Pancreas (tissue), 10 donors: ENCODE results near the gene CMIP. TPM values are rescaled to one million over a fixed set of nuclear protein-coding genes. Genes with fewer than 3 reads are reported as not detected.

Experiments used
- ATAC-seq, 4 donors: fragments of 200-7000 bp; cut with Tn5 transposase; one replicate each; pipeline versions ENCODE4 v1.8.0 to v1.9.1; 2020; ENCODE audit warnings: mild to moderate bottlenecking in 4 of 4, moderate library complexity in 4 of 4
- DNase-seq, 6 donors: peaks; one replicate each; pipeline ENCODE4 v3.0.0-alpha.2; 2020
- FAIRE-seq: peaks from 2 replicates; lab custom pipeline; 2012; peaks lifted over from hg19 to GRCh38; lab: Jason Lieb, UNC
- H3K27ac ChIP-seq, 4 donors: fragments of 200-600 bp; sonication (generic); 1 replicate in 3 of 4; 2 replicates in 1 of 4; pipeline versions ENCODE4 v1.5.0 to v1.8.0; 2020
- H3K27me3 ChIP-seq, 4 donors: fragments of 200-600 bp; one replicate each; pipeline ENCODE4 v1.8.0; 2021
- H3K36me3 ChIP-seq, 3 donors: fragments of 200-600 bp; sonication (generic) in 1 of 3; one replicate each; pipeline versions ENCODE4 v1.5.0 to v1.8.0; 2020 to 2021
- H3K4me1 ChIP-seq, 3 donors: fragments of 200-600 bp; one replicate each; pipeline ENCODE4 v1.8.0; 2021
- H3K4me3 ChIP-seq, 4 donors: fragments of 200-600 bp; sonication (generic) in 2 of 4; one replicate each; pipeline versions ENCODE4 v1.5.0 to v1.8.0; 2020 to 2021
- H3K9me3 ChIP-seq, 4 donors: fragments of 200-600 bp; one replicate each; pipeline ENCODE4 v1.8.0; 2021
- WGBS, 2 donors: extraction: QIAGEN DNeasy Blood & Tissue Kit; methylation state at CpG; one replicate each; pipeline ENCODE4 v1.1.7; 2013; 5-methylcytosine and 5-hydroxymethylcytosine counted together
- intact Hi-C, 3 donors: fragments of 100-400 bp; cut with DNase I; formaldehyde crosslinking; loops; one replicate each; pipeline versions ENCODE4 v1.11.1 to v1.14.2; 2022
- polyA plus RNA-seq, 2 donors: library from polyadenylated mRNA; stranded (reverse); fragments of 200-250 nt; gene quantifications; one replicate each; pipeline ENCODE4 v1.2.3, GENCODE V29; 2013
- total RNA-seq, 6 donors: library from RNA; stranded (reverse); fragmentation: NEBNext Ultra II Directional in 4 of 6; extraction: Animal tissue kit (Norgen Biotek cat#: 25700) in 4 of 6; gene quantifications; one replicate each; pipeline versions ENCODE4 v1.2.1 to v1.2.4, GENCODE V29; 2021 to 2023
- TF ChIP-seq, protein P1 (sequence below), 4 donors: fragments of 200-600 bp; sonication (generic) in 3 of 4; IDR thresholded peaks; one replicate each; pipeline versions ENCODE4 v1.5.0 to v1.8.0; 2021; ENCODE audit warnings: antibody characterized with exemption in 4 of 4
- donor health status: healthy with polysubstance abuse.
- donor health status: DM: no; HTN: no; CAD: no; lungs with moderate emphysema.
- donor health status: DM: no; HTN: no; CAD: no.
- donor health status: control.
- donor health status: control.
- donor health status: Bipolar disorder and iron deficiency.
- donor health status: DM: yes; HTN: yes; CAD: no.
- donor health status: DM: no; HTN: no; CAD: no.
- donor health status: DM: no; HTN: no; CAD: no.
- donor health status: DM: yes; HTN: yes; CAD: no.

CMIP gene
- total and polyA plus RNA-seq, 8 donors: 9.7 to 37.0 (median 21.5) TPM

DNA sequence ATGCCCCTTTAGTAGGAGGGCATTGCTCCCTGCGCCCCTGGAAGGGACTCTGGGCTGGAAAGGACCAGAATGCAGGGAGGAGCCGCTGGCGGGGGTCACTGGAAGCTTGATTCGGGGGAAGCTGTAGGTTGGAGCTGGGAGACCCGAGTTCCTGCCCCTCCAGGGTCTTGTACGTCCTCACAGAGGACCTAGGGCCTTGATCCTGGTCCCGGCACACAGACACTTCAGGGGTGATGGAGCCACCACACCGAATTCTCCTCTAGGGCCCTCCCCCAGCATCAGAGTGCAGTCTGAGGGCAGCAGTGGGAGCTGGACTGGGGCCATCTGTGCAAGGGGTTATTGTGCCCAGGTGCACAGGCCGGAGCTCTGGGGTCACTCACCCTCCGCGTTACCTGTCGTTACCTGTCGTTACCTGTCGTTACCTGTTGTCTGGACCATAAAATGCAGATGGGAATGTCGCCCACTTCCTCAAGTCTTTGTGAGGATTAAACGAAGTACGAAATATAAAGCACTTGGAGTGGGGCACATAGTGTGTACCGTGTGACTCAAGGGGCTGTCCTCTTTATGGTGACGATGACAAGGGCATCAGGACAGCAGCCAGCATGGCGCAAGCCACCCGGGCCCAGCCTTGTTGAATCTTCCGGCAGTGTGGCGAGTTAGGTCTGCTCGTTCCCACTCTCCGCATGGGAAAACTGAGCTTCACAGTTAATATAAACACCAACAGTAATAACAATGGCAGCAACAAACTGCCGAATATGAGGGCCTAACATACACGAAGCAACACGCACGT, 48.6 kb downstream of the CMIP start:
- FAIRE-seq: no peak
- Histone ChIP-seq H3K4me3 (no peak overlapping the region), H3K27ac (peak overlapping the region; percentile 72 to 87 (median 76)), H3K27me3 (no peaks in the 10 kb centered on the region), H3K4me1 (peaks cover 35 to 54% (median 40%) of the 10 kb centered on the region in 3 donors), H3K9me3 (no peaks in the 10 kb centered on the region), H3K36me3 (no peaks in the 10 kb centered on the region)
- peak in 3 of 6 donors; percentile 29 to 67 (median 41) for DNase-seq
- TF ChIP-seq, protein P1, sequence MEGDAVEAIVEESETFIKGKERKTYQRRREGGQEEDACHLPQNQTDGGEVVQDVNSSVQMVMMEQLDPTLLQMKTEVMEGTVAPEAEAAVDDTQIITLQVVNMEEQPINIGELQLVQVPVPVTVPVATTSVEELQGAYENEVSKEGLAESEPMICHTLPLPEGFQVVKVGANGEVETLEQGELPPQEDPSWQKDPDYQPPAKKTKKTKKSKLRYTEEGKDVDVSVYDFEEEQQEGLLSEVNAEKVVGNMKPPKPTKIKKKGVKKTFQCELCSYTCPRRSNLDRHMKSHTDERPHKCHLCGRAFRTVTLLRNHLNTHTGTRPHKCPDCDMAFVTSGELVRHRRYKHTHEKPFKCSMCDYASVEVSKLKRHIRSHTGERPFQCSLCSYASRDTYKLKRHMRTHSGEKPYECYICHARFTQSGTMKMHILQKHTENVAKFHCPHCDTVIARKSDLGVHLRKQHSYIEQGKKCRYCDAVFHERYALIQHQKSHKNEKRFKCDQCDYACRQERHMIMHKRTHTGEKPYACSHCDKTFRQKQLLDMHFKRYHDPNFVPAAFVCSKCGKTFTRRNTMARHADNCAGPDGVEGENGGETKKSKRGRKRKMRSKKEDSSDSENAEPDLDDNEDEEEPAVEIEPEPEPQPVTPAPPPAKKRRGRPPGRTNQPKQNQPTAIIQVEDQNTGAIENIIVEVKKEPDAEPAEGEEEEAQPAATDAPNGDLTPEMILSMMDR (IDR thresholded peaks at IDR 0.05): no peak
- peak in 1 of 4 donors; percentile 1 for ATAC-seq
- 77 to 81% methylated on average over 29 of the region's 29 CpGs for WGBS, 2 donors
- intact Hi-C loops: no loop called here

DNA sequence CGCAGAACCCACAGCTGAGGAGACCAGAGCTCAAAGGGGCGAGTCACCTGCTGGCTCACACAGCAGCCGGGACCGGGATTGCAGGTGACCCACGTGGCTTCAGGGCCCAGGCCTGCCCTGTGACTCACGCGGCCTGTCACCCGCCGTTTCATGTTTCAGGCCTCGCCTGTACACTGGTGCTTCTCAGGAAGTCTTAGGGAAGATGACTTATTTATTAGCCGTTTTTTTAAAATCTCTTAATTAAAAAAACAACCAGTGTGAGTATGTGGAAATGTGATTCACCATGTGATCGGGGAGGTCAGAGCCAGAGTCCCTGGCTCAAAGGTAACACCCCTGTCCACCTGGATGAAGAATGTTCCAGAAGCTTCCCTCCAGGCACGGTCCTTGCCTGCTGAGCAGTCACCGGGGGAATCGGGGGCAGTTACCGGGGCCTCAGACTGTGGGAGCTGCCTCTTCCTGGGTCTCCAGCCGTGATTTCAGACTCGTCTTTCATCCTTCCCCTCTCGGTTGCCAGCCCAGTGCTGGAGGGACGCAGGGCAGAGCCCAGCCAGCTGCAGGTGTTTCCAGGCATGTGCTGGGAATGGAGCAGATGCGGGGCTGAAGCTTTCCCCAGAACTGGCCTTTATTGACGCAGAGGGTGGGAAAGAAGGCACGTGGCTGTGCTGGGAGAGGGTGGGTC, 49.3 kb downstream of the CMIP start:
- FAIRE-seq: no peak
- TF ChIP-seq, protein P1 (IDR thresholded peaks at IDR 0.05): no peak
- ATAC-seq: peak; percentile 88 to 93 (median 91)
- DNase-seq: peak; percentile 85 to 95 (median 92)
- intact Hi-C loops: no loop called here
- Histone ChIP-seq H3K27me3 (no peaks in the 10 kb centered on the region), H3K4me1 (peaks cover 35 to 54% (median 40%) of the 10 kb centered on the region in 3 donors), H3K4me3 (no peak overlapping the region), H3K9me3 (no peaks in the 10 kb centered on the region), H3K27ac (peak overlapping the region; percentile 72 to 87 (median 76)), H3K36me3 (no peaks in the 10 kb centered on the region)
- WGBS, 2 donors: 27 to 30% methylated on average over 23 of the region's 23 CpGs

DNA sequence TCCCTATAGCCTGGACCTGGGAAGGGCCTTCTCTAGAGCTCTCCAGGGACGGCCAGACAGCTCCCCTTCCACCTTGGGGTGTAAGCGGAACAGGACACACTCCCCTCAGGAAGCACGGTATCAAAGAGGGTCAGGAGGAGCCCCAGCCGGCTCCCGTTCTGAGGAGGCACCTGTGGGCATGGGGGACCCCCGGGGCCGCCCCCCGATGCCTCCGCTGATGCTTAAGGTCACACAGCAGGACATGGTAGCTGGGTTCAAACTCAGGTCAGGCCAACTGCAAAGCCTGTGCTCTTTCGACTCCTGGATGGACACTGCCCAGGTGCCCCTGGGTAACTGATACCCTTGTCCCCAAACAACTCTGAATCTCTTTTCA, 49.8 kb downstream of the CMIP start:
- no peak overlapping the region for H3K4me3 ChIP-seq
- 28 to 35% methylated on average over 10 of the region's 10 CpGs for WGBS, 2 donors
- no peaks in the 10 kb centered on the region for H3K36me3 ChIP-seq
- H3K27me3 ChIP-seq: no peaks in the 10 kb centered on the region
- ATAC-seq: no peak
- H3K4me1 ChIP-seq: peaks cover 35 to 54% (median 40%) of the 10 kb centered on the region in 3 donors
- intact Hi-C loops: no loop called here
- peak in 1 of 6 donors; percentile 64 for DNase-seq
- no peaks in the 10 kb centered on the region for H3K9me3 ChIP-seq
- peak overlapping the region; percentile 72 to 87 (median 76) for H3K27ac ChIP-seq
- FAIRE-seq: no peak
- TF ChIP-seq, protein P1 (IDR thresholded peaks at IDR 0.05): no peak

DNA sequence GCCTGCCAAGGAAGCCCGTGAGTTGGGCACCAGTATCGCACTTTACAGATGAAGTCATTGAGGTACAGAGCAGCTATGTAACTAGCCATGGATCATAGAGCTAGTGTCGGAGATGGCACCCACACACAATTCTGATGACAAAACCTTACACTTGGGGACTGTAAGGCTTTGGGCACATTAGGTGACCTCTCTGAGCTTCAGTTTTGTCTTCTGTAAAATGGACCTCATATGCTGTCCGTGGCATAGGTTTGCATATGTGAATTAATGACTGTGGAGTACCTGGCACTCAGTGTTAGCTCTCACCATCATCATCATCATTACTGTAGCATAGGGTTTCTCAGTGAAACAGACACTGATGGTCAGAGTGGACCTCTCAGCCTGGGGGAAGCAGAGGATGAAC, 50.3 kb downstream of the CMIP start:
- ATAC-seq: no peak

More for the DNA sequence above, 50.3 kb downstream of the CMIP start:
- Histone ChIP-seq H3K27ac (peak overlapping the region in 2 of 4 donors; percentile 76 to 87), H3K9me3 (no peaks in the 10 kb centered on the region), H3K27me3 (no peaks in the 10 kb centered on the region), H3K4me1 (peaks cover 35 to 50% (median 40%) of the 10 kb centered on the region in 3 donors), H3K4me3 (no peak overlapping the region), H3K36me3 (no peaks in the 10 kb centered on the region)
- TF ChIP-seq, protein P1 (IDR thresholded peaks at IDR 0.05): no peak
- 83 to 85% methylated on average over 4 of the region's 4 CpGs for WGBS, 2 donors
- intact Hi-C loops: no loop called here
- no peak for FAIRE-seq
- DNase-seq: no peak
